Breast epithelium (tissue), 3 donors: Measurements from ENCODE around the gene ALPK1.

Experiments used
- POLR2AphosphoS5 ChIP-seq, 3 donors: sonication (generic); formaldehyde crosslinking; IDR thresholded peaks; one replicate each; pipeline ENCODE4 v1.6.1; 2017; ENCODE audit warnings: antibody characterized with exemption in 3 of 3
- TF ChIP-seq, protein P1 (sequence below), 3 donors: fragments of 450-650 bp; IDR thresholded peaks; one replicate each; pipeline ENCODE4 v1.5.1; 2016 to 2017; ENCODE audit warnings: antibody characterized with exemption in 3 of 3, mild to moderate bottlenecking in 3 of 3, moderate library complexity in 3 of 3

DNA sequence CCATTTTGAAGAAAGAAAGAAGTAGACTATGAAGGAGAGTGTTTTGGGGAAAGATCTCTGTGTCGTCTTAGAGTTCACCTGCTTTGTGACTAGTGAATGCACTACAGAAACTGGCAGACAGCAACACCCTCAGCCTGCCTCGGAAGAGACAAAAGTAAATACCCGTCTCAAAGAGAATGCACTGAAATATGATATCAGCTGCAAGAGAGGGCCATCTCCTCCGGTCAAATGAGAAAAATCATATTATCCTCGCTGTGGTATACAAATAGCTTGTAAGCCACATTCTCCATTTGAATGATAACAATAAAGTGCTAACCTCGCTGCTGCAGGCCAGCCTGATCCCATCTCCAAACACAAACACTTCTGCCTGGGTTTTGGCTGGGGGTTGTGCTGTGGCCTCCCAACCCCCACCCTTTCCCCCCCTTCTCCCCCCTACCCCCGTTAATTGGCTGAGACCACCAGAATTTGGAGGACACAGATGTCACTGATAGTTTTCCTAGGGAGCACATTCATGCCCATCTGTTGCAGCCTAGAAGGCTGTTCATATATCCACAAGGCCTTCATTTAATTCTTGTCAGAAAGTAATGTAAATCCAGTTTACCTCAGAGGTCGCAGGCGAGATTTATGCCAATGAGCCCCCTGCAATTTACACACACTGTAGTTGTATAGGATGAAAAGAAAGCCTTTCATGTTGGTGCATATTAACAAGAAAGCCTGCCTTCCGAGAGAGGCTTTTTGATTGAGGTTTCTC is 46.3 kb downstream of the ALPK1 start:
- no peak for TF ChIP-seq POLR2AphosphoS5 (IDR thresholded peaks at IDR 0.05)
- TF ChIP-seq, protein P1, sequence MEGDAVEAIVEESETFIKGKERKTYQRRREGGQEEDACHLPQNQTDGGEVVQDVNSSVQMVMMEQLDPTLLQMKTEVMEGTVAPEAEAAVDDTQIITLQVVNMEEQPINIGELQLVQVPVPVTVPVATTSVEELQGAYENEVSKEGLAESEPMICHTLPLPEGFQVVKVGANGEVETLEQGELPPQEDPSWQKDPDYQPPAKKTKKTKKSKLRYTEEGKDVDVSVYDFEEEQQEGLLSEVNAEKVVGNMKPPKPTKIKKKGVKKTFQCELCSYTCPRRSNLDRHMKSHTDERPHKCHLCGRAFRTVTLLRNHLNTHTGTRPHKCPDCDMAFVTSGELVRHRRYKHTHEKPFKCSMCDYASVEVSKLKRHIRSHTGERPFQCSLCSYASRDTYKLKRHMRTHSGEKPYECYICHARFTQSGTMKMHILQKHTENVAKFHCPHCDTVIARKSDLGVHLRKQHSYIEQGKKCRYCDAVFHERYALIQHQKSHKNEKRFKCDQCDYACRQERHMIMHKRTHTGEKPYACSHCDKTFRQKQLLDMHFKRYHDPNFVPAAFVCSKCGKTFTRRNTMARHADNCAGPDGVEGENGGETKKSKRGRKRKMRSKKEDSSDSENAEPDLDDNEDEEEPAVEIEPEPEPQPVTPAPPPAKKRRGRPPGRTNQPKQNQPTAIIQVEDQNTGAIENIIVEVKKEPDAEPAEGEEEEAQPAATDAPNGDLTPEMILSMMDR (IDR thresholded peaks at IDR 0.05): no peak
